Activated CD4-positive, alpha-beta T cell treated with anti-CD3 and anti-CD28 coated beads, Interleukin-2, amount 50 U/mL, for 16 hours (primary cell): ENCODE data around the gene JOSD2.

Experiments used
- DNase-seq: peaks from one replicate; pipeline ENCODE4 v3.0.0-alpha.2; 2020

JOSD2 gene

DNA sequence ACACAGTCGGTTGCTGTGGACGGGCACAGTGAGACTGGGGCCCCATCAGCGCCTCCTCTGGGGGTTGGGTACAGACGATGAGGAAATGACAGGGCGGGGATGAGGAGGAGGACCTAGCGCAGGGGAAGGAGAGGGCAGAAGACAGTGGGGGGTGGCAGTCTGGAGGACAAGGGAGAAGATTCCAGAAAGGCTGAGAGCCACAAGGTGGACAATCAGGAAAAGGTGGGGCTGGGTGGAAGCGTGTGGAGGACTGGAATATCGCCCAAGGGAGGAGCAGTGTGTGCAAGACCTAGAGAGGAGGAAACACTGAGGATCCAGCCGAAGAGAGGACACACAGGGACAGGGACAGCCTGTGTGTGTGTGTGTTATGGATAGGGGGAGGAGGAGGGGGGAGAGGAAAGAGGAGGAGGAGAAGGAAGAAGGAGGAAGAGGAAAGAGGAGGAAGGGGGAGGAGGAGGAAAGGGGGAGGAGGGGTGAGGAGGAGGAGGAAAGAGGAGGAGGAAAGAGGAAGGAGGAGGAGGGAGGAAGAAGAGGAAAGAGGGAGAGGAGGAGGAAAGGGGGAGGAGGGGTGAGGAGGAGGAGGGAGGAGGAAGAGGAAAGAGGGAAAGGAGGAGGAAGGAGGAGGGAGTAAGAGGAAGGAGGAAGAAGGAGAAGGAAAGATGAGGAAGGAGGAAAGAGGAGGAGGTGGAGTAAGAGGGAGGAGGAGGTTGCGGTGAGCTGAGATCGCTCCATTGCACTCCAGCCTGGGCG, 18.5 kb downstream of the JOSD2 start:
- DNase-seq, result no peak

DNA sequence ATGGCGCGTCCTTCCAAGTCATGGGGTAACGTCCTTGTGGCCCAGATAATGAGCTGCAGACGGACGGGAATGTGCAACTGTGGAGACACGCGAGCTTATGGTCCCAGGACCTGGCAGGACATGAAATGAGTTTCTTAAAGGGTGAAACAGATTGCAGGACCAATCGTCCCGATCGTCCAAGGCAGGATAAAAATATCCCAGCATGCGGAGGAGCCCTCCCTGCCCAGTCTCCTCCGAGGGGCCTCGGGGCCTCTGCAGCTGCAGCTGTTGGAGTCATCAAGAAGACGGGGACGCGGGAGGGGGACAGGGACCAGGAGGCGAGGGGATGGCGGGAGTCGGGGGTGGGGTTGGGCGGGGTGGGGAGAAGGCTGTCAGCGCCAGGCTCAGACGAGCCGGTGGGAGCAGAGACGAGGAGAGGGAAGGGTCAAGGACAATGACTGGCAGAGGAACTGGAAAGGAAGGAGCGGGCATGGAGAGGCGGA, 20.0 kb downstream of the JOSD2 start:
- no peak for DNase-seq

DNA sequence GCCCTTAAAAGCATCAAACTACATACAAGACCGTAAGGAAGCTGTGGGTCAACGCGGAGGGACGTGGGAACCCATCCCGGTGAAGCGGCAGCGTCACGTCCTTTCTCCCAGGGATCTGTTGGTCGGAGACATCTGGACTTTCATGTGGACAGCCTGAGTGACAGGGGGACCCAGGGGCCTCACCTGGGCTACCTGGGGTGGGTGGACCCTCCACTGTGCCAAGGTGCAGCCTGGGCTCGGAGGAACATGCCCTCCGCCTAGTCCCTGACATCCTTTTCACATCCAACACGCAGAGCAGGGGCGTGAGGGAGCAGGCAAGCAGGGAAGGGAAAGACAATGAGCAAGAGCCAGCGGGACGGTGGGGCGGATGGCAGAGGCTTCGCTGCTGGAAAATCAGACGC, 20.6 kb downstream of the JOSD2 start:
- DNase-seq, result no peak

DNA sequence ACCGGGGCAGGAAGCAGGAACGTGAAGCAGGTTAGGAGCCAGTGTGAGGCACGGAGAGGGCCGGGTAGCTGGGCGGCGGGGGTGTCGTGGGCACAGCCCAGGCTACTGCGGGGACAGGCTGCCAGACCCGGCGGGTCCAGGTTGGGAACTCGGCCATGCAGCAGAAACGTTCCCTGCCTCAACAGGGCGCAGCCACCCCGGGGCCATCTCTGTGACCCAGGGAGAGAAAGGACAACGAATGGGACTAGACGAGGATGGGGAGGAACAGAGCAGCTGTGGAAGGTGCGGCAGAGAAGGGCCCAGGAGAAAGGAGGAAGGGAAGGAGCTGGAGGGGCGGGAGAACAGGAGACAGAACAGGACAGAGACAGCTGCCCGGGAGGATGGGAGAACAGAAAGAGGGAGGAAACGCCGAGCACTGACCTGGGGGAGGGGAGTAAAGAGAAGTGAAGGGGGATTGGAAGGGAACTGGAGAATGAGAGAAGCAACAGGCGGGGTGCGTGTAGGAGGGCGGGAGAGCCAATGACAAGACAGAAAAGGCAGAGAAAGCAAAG, 21.5 kb downstream of the JOSD2 start:
- DNase-seq, result no peak

DNA sequence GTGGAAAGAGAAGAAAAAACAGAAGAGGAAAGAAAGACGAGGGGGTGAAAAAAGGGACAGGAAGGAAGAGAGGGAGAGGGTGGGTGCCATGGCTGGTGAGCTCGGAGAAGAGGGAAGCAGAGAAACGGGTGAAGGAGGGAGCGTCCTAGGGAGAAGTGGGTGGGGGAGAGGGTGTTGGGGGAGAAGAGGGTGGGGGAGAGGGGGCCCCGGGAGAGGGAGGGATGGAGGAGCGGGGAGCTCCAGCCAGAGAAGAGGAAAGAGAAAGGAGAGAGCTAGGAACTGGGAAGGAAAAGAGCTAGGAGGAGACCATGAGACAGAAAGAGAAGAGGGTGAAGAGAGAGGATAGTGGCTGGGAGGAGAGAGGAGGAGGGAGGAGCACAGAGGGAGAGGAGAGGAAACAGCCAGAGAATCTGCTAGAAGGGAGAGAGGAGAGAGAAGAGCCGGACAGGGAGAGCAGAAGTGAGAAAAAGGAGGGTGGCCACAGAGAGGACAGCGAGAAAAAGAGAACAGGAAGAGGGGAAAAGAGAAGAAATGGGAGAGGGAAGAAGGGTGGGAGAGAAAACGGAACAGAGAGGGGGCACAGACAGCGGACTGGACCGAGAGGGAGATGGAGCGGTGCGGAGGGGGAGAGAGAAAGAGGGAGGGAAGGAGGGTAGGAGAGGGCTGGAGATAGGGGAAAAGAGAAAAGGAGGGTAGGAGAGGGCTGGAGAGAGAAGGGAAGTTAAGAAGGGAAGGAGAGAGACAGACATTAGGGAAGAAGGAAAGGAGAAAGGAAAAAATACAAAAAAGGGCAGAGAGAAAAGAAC, 22.4 kb downstream of the JOSD2 start:
- DNase-seq, result no peak

DNA sequence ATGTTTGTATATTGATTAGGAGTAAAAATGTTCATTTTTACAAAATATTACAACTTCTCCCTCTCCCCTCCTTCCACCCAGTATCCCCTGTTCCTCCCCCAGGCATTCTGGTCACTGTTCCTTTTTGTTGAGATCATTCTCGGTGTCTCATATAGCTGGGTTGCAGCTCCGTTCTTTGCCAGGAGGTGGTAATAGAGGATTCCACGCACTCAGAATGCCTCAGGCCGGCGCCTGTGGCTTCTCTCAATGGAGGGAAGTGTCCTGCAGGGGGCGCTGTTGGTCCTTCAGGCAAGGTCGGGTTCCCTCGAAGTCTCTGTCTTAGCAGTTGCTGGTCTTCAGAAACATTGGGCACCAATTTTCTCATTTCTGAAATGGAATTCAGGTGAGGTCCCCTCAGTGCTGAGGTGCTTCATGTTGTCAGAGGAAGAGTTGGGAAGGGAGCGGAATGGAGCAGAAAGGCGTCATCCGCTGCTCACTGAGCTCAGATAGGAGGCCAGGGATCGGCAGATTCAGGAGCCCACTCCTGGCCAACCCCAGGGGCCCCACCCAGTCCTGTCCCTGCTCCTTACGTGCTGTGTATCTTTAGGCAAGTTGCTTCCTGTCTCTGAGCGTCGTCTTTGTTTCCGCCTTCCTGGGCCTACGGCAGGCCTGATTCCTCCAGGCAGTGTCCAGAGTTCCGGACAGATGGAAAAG, 24.0 kb downstream of the JOSD2 start:
- DNase-seq, result peak; percentile 47

DNA sequence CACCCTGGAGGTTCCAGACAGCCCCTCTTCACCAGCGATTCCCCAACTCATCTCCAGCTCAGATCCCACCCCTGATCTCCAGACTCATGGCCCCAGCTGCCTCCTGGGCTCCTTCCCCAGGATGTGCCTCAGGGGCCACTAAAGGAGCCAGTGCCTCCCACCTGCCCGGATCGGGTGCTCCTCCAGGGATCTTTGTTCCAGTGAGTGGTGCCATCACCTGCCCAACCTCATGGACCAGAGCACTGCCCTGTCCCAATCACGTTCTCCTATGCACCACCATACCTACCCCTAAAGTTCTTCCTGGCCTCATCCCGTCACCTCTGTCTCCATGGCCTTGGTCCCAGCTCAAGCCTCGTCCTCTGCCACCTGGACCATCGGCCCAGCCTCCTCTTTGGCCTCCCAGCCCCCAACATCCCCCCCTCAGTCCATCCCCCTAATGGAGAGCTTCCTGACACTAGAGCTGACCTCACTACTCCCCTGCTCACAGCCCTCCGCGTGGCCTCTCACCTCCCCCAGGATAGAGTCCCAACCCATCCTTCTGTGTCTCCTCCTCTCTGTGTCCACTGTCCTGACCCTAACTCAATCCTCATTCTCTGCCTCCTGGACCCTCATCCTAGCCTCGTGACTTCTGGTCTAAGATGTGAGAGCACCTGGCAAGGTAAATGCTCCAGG, 25.6 kb downstream of the JOSD2 start:
- no peak for DNase-seq

DNA sequence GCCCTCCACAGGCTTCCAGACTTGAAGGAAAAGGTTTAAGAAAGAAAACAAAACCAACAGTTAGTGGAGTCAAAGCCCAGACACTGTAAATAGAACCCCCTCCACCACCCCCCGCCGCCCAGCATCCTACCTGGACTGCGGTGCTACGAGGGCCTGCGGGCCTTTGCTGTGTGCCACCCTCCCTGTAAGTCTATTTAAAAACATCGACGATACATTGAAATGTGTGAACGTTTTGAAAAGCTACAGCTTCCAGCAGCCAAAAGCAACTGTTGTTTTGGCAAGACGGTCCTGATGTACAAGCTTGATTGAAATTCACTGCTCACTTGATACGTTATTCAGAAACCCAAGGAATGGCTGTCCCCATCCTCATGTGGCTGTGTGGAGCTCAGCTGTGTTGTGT, 28.1 kb downstream of the JOSD2 start:
- DNase-seq, result no peak

DNA sequence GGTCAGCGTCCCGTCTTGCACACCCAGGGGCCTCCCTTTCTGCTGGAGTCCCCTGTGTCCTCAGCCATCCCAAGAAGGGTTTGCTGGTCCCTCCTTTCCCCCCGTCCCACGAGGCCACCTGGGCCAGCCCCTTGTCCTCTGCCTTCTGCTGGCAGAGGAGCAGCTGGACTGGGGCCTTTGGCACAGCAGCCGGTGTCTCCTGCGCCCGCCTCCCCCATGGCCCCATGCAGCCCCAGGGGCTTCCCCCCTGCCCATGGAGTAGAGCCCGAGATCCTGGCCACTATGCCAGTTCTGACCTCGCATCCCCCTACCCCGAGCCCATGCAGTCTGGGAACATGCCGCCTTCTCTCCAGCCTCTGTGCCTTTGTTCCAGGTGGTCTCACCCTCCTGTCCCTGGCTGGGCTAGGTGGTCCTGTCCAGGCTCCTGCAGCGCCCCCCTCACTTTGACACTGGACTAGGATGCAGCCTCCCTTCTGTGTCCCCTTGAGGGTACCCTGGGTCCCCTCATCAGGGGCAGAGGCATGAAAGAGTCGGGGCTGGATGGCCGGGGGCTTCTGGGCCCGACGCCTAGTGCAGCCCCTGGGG, 28.6 kb downstream of the JOSD2 start:
- DNase-seq, result no peak

DNA sequence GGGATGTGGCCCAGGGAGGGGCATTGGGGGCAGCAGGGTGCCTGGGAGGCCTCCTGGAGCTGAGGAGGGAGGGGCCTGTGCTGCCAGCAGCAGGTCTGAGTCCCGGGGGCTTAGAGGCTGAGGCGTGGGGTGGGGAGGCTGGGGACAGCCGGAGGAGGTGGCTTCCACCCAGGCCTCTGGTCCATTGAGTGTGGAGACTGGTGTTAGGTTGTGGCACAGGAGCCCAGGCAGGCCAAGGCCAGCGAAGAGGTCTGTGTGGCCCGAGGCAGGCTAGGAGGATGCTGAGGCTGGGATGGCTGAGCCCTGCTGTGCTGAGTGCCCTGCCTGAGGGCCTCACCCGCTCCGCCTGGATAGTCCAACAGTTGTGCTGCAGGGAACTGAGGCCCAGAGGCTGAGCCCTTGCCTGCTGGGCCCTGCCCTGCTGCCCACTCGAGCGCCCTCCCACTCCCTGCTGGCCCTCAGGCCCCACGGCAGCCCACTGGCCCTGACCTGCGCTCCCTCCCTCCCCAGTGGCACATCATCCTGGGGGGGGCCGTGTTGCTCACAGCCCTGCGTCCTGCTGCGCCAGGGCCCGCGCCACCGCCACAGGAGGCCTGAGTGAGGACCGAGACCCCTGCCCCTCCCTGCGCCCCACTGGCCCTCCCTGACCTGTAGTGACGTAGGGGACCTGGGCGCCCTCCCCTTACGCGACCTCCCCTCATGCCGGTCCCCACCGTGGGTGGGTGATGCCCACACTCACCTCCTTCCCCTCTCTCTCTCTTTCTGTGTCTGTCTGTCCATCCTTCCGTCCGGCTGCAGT, 29.4 kb downstream of the JOSD2 start:
- no peak for DNase-seq

DNA sequence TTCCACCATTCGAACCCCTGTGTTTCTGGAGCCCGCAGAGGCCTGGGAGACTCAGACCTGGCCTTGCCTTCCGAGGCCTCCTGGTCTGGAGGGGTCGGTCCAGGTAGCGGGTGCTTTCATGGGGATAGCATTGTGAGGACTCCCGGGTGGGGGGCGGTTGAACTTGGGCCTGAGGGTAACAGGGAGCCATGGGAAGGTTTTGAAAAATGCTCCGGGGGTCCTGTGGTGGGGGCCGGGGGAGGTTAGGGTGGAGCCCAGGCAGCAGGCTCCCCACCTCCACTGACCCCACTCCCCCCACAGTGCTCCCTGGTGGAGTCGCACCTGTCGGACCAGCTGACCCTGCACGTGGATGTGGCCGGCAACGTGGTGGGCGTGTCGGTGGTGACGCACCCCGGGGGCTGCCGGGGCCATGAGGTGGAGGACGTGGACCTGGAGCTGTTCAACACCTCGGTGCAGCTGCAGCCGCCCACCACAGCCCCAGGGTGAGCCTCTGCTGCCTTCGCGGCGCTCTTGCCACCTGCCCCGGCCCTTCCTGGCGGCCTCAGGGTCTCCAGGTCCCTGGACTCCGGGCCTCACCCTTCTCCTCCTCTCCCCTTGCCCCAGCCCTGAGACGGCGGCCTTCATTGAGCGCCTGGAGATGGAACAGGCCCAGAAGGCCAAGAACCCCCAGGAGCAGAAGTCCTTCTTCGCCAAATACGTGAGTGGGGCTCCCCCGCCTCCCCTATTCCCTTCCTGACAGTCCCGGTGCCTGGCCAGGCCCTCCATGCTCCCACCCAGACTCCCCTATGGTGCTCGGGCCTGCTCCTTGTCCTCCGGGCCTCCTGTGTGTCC, 30.5 kb downstream of the JOSD2 start:
- no peak for DNase-seq

DNA sequence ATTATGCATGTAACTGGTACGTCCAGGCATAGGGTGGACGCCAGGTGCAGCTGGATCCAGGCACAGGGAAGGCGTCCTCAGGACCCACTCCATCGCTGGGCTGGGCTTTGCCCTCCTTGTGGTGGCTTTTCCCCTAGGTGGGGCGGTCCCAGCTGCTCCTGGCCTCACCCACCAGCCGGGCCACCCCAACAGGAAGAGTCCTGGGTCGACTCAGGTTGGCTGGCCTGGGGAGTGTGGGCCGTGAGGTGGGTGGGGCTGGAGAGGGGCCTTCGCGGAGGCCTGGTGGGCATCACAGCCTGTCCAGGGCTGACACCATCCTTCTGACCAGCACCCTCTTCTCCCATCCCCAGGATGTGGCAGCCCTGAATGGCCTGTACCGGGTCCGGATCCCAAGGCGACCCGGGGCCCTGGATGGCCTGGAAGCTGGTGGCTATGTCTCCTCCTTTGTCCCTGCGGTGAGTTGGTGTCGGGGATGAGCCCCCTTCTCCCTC, 31.2 kb downstream of the JOSD2 start:
- no peak for DNase-seq

DNA sequence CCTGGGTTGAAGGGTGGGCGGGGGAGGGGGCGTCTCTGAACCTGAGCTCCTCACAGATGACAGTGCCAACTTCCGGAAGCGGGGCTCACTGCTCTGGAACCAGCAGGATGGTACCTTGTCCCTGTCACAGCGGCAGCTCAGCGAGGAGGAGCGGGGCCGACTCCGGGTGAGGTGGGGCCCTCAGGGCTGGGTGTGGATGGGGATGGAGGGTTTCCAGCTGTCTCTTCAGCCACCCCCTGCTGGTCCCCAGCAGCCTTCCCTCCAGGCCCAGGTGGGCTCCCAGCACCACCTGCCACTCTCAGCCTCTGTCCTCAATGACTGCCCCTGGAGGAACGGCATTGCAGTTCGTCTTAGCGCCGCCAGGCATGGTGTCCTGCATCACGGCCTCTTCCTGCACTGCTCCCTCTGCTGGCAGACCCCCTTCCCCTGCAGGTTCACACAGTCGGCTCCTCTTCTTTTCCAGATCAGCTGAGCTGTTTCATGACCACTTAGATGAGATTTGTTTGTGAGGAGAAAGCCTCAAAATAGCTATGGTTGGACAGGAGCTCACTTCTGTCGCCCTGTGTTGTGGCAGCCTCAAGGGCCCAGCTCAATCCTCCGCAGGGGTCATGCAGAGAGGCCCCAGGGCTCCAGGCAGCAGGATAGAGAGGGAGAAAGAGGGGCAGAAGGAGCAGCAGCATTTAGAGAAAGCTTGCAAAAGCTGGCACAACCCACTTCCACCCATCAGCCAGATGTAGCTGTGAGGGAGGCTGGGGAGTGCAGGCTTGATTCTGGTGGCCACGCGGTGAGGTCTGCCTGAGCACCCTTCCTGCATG, 31.9 kb downstream of the JOSD2 start:
- DNase-seq, result no peak

DNA sequence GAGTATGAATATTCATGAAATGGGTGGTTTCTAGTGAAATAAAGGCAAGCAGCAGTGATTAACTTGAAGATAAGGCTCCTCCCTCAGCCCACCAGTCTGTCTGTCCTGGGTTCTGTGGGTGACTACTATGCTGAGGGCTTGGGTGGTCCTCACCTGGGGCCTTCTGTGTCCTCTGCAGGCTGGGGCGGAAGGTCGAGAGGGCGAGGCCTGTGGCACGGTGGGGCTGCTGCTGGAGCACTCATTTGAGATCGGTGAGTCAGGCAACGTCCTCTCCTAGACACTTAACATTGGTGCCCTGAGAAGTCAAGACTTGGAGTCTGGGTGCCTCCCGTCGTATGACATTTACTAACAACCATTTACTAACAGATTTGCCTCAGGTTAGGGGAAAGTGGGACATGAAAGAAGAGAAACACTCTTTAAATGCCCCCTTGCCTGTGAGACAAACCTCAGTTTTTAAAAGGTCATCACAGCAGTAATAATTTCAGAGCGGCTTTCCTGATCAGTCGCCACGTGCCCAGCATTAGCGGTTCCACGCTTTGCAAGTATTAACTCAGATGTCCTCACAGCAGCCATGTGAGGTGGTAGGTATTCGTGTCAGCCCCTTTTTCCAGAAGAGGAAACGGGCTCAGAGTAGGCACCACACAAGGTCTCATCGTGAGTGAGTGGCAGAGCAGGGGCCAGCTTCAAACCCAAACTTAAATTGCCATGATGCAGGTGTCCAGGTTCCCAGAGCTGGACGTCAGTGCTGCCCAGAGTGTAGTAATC, 33.1 kb downstream of the JOSD2 start:
- DNase-seq, result no peak

DNA sequence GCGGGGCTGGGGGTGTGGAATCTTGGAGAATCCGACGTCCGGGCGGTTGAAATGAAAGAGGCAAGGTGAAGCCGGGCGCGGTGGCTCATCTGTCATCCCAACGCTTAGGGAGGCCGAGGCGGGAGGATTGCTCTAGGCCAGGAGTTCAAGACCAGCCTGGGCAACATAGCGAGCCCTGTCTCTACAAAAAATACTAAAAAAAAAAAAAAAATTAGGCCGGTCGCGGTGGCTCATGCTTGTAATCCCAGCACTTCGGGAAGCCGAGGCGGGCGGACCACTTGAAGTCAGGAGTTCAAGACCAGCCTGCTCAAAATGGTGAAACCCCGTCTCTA, 34.1 kb downstream of the JOSD2 start:
- no peak for DNase-seq

DNA sequence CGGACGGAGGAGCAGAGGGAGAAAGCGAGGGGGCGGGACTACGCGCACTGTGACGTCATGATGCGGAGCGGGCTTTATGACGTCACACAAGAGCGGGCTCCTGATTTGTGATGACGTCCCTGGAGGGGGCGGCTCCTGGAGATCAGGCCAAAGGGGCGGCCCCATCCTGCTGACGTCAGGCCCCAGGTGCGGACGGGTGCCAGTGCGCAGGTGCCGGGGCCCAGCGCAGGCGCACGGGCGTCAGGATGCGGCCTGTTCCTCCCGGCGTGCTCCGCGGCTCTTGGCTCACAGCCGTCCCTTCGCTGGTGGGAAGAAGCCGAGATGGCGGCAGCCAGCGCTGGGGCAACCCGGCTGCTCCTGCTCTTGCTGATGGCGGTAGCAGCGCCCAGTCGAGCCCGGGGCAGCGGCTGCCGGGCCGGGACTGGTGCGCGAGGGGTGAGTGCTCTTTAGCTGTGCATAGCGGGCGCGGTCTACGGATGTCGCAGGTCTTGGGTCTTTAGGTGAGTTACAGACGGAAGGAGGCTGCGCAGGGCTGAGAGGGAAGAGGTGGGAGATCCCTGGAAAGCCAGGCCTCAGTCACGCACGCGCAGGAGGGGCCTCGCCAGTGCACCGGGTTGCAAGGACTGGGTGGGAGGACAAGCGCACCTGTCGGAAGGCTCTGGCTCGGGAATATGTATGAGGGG, 34.6 kb downstream of the JOSD2 start, which contains the start of the genes EMC10 and GARIN5A:
Gene EMC10, plus strand, starts transcription at position 284 of the 683 bp plus-strand sequence. Its CDS starts 38 bp downstream, at position 322.
Gene GARIN5A, minus strand, starts transcription at position 625 of the 683 bp plus-strand sequence. Its CDS starts 460 bp downstream, at position 165.
- peak; percentile 96 for DNase-seq

DNA sequence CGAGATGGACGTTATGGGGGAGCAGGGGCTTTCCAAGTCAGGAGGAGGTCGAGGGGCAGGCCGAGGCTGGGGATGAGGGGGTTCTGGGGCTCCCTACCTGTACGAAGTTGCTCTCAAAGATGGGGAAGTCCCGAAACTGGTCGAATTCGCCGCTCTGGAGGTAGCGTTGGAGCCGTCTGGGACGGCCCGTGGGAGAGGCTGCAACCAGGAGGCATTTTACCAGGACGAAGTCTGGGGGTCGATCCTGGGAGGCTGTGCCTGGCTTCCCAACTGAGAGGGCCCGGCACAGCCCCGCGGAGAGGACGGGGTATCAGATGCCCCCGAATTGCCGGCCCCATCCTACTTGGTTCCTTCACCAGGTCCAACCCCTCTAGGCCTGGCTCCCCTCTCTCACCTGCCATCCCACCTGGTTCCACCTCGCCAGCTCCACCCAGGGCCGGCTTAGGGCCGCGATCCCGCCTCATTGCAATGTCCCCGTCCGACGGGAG, 35.2 kb downstream of the JOSD2 start:
- no peak for DNase-seq

DNA sequence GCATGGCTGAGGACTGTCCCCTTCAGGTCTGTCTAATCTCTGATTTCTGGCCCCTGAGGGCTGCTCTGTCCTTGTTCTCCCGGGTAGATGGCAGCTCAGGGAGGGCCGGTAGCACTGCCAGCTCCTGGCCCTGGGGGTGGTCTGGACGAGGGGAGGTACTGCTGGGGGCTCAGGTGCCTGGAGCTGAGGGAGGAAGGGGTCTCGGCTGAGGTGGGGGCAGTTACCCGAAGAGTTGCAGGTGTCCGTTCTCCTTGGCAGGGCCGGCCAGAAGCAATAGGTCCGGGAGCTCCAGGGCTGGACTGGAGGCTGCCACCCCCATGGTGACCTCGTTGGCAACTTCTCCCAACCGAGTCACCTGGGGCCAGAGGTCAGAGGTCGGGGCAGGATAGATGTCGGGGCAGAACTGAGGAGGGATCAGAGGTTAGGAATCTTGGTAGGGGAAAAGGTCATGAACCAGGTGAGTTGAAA, 35.9 kb downstream of the JOSD2 start:
- DNase-seq, result no peak
